ENCODE data around the gene IL27RA.
"Not testable (repeated sequence)": the region's sequence is repeated elsewhere in the genome, so short reads cannot be mapped to it uniquely, and the experiment has no call there.

IL27RA gene

DNA sequence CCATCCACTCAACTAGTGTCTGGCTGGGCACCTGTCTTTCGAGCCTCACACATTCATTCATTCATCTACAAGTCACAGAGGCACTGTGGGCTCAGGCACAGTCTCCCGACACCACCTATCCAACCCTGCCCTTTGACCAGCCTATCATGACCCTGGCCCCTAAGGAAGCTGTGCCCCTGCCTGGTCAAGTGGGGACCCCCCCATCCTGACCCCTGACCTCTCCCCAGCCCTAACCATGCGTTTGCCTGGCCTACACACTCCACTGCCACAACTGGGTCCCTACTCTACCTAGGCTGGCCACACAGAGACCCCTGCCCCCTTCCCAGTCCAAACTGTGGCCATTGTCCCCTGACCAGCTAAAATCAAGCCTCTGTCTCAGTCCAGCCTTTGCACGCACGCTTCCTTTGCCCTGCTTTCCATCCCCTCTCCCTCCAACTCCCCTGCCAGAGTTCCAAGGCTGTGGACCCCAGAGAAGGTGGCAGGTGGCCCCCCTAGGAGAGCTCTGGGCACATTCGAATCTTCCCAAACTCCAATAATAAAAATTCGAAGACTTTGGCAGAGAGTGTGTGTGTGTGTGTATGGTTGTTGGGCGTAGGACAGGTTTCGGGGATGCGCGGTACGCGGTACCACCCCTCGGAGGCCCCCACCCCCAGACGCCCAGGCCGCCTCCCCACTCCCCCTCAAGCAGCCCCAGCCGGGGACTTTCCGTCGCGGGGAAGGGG, 404 bp upstream of the IL27RA start:
- no peak for DNase-seq (ENCODE audit: low read depth)

DNA sequence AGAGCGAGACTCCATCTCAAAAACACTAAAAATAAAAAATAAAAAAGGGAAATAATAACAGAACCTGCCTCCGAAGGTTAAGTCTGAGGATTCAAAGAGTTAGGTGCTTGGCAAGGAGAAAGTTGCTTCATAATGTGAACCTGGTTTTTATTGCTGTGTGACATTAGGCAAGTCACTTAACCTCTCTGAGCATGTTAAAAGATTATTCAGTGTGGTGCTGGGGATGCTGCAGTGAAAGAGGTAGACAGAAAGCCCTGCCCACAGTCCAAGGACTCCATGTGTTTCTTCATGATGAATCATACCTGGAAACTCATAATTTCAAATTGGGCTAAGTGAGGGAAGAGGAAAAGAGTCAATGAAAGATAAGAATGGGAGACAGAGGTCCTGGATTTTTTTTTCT, 2.4 kb downstream of the IL27RA start:
- no peak for DNase-seq (ENCODE audit: low read depth)

DNA sequence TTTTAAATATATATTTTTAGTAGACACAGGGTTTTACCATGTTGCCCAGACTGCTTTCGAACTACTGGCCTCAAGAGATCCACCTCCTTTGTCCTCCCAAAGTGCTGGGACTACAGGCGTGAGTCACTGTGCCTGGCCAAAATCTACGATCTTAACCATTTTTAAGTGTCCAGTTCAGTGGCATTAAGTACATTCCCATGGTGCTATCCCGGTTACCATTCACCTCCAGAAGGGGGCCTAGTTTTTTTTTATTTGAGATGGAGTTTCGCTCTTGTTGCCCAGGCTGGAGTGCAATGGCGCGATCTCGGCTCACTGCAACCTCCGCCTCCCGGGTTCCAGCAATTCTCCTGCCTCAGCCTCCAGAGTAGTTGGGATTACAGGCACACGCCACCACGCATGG, 3.6 kb downstream of the IL27RA start:
- DNase-seq (ENCODE audit: low read depth): peak; percentile 19

DNA sequence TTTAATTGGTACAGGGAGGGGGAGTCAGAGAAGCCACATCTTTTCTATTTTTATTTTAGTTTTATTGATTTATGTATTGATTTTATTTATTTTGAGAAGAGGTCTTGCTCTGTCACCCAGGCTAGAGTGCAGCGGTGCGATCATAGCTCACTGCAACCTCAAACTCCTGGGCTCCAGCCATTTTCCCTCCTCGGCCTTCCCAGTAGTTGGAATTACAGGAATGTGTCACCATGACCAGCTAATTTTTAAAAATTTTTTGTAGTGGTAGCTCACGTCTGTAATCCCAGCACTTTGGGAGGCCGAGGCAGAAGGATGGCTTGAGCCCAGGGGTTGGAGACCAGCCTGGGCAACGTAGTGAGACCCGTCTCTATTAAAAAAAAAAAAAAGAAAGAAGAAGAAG, 4.1 kb downstream of the IL27RA start:
- peak; percentile 81 for DNase-seq (ENCODE audit: low read depth)

DNA sequence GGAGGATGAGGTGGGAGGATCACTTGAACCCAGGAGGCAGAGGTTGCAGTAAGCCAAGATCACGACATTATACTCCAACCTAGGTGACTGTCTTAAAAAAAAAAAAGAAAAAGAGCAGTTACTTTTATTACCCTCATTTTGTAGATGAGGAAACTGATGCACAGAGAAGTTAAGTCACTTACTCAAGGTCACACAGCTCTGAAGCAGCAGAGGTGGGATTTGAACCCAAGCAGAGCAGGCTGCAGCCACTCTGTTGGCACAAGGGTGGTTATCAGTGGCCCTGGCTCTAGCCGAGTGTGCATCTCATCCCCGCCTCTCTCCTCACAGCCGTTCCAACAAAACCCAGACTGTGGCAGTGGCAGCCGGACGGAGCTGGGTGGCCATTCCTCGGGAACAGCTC, 7.6 kb downstream of the IL27RA start:
- no peak for DNase-seq (ENCODE audit: low read depth)

DNA sequence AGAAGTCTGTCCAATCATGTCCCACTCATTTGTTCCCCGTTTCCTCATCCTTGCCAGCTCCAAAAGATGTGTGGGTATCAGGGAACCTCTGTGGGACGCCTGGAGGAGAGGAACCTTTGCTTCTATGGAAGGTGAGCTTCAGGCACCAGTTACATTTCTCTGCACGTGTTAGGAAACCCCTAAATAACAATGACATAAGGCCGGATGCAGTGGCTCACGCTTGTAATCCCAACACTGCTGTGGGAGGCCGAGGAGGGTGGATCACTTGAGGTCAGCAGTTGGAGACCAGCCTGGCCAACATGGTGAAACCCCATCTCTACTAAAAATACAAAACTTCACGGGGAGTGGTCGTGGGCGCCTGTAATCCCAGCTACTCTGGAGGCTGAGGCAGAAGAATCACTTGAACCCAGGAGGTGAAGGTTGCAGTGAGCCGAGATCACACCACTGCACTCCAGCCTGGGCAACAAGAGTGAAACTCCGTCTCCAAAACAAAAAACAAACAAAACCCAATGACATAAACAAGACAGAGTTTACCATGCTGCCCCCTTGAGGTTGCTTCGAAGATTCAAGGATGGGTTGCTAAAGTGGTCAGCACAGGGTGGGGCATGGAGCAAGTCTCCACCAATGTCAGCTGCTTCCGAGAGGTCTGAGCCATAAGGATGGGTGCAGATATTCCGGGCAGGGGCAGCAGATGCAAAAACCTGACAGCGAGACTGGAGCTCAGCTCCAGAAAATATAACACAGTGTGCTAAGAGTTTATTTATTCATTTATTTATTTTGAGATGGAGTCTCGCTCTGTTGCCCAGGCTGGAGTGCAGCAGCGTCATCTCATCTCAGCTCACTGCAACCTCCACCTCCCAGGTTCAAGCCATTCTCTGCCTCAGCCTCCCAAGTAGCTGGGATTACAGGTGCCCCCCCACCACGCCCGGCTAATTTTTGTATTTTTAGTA, 11.4 kb downstream of the IL27RA start:
- DNase-seq (ENCODE audit: low read depth): peak; percentile 60

DNA sequence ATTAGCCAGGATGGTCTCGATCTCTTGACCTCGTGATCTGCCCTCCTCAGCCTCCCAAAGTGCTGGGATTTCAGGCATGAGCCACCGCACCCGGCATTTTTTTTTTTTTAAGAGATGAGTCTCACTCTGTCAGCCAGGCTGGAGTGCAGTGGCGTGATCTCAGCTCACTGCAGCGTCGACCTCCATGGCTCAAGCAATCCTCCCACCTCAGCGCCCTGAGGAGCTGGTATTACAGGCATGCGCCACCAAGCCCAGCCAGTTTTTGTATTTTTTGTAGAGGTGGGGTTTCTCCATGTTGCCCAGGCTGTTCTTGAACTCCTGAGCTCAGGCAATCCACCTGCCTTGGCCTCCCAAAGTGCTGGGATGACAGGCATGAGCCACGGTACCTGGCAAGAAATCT, 16.3 kb downstream of the IL27RA start:
- DNase-seq (ENCODE audit: low read depth): not testable (repeated sequence)

DNA sequence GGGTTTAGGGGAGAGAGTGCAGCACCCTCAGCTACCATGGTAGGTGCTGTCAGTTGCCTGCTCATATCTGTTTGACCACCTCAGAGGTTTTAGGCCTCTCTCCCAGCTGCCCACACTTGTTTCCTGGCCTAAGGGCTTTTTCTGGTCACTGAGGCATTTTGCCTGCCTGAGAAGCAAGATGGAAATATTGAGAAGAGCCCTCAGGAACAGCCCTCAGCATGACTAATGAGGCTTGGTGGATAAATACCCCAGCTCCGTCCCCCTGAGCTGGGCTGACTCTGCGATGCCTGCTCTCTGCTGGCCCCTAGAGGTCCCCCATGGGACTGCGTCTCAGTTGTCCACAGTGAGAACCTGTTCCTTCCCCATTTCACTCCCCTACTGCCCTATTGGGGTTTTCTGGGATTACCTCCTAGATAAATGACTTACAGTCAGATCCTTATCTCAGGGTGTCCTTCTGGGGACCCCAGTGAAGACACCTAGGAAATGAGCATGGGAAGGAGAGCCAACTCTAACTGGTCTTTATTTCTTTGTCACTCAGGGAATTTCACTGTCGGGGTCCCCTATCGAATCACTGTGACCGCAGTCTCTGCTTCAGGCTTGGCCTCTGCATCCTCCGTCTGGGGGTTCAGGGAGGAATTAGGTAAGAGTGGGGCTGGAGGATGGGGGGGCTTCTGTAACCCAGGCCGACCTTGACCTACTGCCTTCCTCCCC, 17.0 kb downstream of the IL27RA start:
- DNase-seq (ENCODE audit: low read depth): peak; percentile 42

DNA sequence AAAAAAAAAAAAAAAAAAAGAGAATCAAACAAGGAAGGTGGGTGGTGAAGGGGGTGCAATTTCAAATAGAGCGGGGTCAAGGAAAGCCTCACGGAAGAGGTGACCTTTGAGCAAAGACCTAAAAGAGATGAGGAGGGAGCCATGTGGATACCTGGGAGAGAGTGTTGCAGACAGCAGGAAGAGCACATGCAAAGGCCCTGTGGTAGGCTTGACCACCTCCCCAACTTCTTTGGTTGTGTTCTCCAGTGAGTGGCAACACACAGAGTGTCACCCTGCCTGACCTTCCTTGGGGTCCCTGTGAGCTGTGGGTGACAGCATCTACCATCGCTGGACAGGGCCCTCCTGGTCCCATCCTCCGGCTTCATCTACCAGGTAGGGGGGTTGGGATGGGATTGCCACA, 18.9 kb downstream of the IL27RA start:
- DNase-seq (ENCODE audit: low read depth): no peak

DNA sequence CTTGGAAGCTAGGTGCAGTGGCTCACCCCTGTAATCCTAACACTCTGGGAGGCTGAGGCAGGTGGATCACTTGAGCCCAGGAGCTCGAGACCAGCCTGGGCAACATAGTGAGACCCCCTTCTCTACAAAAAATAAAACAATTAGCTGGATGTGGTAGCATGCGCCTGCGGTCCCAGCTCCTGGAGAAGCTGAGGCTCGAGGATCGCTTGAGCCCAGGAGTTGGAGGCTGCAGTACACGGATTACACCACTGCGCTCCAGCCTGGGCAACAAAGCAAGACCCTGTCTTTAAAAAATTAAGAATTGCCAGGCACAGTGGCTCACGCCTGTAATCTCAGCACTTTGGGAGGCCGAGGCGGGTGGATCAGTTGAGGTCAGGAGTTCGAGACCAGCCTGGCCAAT, 19.4 kb downstream of the IL27RA start:
- DNase-seq (ENCODE audit: low read depth): not testable (repeated sequence)

DNA sequence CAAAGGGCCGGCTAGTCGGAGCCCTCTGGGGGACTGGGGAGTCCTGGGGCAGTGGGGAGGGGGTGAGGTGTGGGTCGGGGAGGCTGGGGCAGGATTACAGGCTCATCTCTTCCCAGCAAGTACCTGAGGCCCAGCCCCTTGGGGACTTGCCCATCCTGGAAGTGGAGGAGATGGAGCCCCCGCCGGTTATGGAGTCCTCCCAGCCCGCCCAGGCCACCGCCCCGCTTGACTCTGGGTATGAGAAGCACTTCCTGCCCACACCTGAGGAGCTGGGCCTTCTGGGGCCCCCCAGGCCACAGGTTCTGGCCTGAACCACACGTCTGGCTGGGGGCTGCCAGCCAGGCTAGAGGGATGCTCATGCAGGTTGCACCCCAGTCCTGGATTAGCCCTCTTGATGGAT, 20.4 kb downstream of the IL27RA start:
- DNase-seq (ENCODE audit: low read depth): no peak

DNA sequence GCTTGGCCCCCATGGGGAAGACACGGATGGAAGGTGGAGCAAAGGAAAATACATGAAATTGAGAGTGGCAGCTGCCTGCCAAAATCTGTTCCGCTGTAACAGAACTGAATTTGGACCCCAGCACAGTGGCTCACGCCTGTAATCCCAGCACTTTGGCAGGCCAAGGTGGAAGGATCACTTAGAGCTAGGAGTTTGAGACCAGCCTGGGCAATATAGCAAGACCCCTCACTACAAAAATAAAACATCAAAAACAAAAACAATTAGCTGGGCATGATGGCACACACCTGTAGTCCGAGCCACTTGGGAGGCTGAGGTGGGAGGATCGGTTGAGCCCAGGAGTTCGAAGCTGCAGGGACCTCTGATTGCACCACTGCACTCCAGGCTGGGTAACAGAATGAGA, 20.9 kb downstream of the IL27RA start:
- DNase-seq (ENCODE audit: low read depth): no peak

DNA sequence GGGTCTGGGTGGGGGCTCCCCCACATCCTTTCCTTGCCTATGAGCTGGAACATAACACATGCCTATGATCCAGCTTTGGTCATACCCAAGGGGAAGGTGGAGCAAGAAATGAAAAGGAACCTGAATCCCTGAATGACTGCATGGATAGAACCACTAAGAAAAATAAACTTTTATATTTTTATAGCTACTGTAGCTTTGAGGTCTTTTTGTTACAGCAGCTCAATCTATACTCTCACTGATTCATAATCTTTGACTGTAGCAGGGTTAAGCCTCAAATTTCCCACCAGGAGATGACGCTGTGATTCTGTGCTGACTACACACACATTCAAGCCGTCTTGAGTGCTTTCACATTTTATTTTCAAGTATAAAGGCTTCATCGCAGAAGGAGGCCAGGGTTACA, 21.5 kb downstream of the IL27RA start:
- no peak for DNase-seq (ENCODE audit: low read depth)

DNA sequence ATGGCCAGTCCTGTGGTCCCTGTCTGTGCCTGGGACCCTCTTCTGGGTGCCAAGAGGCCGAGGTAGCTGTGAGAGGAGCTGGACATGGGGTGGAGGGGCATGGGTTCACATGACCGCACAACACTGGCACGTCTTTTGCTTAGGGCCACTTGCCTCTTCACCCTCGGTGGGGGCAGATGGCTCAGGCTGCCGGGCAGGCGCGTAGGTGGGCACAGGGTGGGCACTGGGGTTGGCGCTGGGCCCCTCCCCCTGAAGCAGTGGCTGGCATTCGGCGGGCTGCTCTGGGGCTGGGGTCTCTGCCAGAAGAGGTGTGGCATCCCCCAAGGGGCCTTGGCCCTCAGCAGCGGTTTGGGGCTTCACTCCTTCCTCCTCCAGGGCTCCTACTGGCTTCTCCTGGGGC, 21.9 kb downstream of the IL27RA start:
- DNase-seq (ENCODE audit: low read depth): no peak

DNA sequence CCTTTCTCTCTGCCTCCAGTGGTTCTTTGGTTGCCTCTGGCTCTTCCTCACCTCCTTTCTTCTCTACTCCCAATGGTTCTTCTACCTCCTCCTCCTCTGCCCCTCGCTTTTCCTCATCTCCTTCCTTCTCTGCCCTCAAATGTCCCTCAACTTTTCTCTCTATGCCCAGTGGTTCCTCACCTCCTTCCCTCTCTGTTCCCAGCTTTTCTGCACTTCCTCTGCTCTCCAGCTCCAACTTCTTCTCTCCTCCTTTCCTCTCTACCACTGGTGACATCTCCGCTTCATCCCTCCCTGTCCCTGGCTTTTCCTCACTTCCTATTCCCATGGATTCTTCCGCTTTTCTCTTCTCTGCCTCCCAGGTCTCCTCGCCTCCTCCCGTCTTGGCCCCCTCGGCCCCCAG, 22.5 kb downstream of the IL27RA start:
- no peak for DNase-seq (ENCODE audit: low read depth)

DNA sequence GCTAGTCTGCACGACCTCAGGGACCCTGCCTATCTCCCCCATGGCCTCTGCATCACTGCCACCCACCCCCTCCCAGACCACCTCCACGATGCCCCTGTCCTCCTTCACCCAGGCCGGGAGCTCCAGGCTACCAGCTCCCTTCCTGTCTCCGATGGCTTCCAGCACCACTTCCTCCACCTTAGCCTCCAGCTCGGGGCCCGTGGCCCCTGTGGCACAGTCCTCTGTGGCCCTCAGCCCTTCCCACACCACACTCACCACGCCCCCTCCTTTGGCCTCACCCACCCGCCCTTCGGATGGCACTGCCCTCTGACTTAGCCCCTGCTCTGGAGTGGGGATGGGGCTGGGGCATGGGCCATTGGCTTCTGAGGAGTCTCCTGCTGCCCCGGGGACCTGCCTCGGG, 23.2 kb downstream of the IL27RA start:
- no peak for DNase-seq (ENCODE audit: low read depth)

DNA sequence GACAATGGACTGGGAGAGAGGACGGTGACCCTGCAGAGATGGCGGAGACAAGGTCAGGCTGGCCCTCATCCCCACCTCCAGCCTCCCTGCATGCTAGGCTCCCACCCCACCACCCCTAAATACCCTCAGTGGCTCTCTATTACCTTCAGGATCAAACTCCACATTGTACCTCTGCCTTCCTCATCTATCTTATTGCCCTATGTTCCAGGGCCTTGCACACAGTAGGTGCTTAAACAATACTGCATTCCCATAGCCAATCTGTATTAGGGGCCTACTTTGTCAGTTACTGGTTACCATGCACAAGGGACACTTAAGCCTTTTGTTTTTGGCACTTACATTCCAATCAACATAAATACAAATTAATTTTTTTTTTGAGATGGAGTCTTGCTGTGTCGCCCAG, 23.8 kb downstream of the IL27RA start:
- no peak for DNase-seq (ENCODE audit: low read depth)

DNA sequence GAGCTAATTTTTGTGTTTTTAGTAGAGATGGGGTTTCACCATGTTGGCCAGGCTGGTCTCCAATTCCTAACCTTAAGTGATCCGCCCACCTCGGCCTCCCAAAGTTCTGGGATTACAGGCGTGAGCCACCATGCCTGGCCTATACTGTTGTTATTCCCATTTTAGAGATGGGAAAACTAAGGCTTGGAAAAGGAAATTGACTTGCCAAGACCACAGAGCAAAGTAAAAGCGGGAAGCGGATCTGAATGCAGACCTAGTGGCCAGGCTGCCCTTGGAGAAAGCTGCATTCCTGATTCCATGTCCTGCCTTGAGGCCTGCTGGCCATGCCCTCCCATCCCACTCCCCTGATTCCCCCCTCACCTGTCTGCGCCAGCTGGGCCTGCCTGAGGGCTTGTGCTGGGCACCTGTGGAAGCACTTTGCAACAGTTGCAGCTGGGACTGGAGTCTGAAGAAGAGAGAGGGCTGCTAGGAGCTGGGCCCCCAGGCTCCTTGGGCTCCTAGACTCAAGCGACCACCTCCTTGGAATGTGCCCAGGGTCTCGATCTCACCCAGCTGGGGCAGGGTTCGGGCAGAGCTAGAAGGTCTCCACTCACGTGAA, 24.6 kb downstream of the IL27RA start:
- no peak for DNase-seq (ENCODE audit: low read depth)

DNA sequence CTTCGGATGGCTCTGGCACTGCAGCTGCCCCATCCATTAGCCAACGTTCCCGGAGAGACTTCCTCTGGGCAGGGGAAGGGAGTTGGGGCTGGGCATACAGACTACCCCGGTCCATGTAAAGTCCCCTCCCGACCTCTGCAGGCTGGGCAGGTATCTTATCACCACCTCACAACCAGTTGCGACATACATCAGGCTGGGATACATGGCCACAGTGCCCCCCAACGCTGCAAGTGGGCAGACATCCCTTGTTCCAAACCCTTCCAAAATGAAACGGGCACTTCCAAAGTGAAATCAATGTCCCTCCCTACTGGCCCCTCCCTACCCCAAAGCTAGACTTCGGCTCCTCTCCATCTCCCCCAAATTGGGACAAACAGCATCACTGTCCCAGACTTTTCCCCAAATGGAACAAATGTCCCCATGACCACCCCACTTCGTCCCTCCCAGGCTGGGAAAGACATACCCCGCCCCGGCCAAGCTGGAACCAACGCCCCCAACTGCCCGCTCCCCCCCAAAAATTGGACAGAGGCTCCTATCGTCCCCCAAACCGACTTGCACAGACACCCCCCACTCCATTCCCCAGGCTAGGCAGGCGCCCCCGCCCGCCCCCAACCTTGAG, 25.3 kb downstream of the IL27RA start:
- DNase-seq (ENCODE audit: low read depth): no peak

DNA sequence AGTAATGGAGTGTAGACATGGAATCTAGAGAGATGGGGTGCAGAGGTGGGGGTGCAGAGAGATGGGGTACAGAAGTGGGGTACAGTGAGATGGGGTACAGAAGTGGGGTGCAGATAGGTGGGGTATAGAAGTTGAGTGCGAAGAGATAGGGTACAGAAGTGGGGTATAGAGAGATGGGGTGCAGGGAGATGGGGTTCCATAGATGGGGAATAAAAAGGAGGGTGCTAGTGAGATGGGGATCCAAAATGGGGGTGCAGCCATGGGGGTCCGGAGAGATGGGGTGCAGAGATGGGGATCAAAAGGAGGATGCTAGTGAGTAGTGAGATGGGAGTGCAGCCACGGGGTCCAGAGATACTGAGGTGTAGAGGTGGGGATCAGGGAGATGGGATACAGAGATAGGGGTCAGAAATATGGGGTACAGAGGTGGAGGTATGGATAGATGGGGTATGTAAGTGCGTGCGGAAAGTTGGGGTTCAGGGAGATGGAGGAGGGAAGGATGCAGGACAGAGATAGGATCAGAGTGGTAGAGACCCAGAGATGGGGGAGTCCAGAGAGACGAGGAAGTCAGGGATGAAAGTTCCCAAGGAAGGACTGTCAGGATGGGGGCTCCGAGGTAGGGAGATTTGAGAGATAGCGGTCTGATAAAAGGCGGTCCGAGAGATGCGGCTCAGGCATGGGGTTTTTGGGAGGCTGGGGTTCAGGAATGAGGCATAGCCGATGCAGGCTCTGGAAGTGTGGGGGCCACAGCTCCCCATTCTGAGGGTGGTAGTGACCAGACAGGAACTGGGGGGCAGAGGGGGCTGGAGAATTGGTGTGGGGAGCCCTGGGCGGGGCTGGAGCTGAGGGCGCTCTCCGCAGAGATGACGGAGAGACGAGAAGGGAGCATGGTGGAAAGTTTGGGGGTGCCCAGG, 26.9 kb downstream of the IL27RA start:
- DNase-seq (ENCODE audit: low read depth): no peak

DNA sequence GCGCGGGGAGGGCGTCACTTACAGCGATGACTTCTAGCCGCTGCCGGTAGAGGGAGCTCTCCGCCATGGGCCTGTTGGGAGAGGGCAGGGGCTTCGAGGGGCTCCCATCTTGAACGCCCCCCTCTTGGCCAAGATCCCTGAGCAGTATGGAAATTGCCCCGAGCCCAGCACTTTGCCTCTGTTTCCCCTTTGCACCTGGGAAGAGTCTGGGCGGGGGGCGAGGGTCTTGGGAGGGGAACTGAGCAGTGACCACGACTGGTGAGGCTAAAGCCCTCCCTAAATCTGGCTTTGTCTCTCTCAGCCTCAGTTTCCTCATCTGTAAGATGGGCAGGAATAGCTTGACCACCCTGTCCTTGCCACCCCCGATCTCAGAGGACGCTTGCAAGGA, 27.5 kb downstream of the IL27RA start:
- DNase-seq (ENCODE audit: low read depth): no peak
